ENCODE data around the gene TRRAP. TPM values are rescaled to one million over a fixed set of nuclear protein-coding genes. Genes with fewer than 3 reads are reported as not detected.
"Not testable (repeated sequence)": the region's sequence is repeated elsewhere in the genome, so short reads cannot be mapped to it uniquely, and the experiment has no call there.

The TRRAP gene
- total RNA-seq, 2 donors from 2014 or later, result 22.9 to 23.1 TPM

- DNase-seq (no peak), ATAC-seq (no peak)
- intact Hi-C loops (cut with DNase I), result no loop called here
Measured at GRCh38 chr7:99033765-99034164, 155.4 kb downstream of the TRRAP start.

DNA sequence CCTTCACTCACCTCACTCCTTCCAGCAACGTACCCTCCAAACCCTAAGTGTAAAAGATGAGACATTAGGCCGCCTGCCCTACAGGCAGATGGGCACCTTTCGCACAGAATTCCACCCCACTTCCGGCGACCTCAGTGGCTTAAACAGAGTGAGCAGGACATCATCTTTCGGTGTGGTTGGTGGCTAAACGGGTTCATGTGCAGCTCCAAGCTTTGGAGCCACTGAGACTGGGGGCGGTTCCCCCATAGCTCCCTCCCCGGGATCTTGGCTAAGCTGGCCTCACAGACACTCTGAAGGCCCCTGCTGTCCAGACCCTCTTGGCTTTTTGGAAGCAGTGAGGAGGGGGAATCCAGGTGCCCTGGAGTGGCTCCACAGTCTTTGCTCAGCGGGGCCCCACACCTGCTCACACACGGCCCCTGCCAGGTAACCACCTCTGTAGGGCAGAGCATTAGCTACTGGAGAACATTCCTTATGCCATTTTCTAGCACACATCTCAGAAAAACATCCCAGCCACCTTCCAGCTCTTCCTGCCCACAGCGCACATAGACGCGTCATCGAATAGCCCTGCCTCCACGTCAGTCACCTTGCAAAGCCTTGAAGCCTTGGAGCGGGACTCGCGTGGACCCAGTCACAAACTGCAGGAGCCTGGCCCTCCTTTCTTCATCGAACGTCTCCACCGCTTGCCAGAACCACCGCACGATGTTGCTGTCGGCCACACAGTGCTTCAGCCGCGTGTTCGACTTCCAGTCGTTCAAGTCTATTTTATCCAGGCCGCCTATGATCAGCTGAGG is 156.8 kb downstream of the TRRAP start:
- no peak for DNase-seq
- ATAC-seq, result no peak
- intact Hi-C loops (cut with DNase I), result no loop called here

DNA sequence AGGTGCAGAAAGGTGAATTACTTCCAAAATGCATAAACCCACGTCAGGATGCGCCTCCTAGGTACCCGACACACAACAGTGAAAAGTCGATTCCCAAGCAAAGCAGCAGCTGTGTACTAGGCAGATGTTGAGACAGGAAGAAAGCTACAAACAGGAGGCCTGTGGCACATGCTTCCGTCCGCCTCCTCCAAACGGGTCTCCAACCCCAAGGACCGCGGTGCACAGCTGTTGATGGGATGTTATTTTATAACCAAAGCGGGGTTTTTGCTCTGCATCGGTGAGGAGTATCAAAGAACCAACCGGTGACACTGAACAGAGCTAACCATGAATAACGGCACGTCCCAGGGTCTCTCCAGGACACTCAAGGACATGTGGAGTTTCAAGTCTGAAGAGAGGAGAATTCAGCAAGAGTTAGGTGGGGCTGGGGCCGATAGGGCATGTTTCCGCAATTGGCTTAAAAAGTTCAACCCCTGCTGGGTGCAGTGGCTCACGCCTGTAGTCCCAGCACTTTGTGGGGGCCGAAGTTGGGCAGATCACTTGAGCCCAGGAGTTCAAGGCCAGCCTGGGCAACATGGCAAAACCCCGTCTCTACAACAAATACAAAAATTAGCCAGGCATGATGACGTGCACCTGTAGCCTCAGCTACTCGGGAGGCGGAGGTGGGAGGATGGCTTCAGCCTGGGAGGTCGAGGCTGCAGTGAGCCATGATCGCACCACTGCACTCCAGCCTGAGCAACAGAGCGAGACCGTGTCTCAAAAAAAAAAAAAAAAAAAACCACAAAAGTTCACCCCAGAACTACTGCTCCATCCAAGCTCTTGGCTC is 157.6 kb downstream of the TRRAP start:
- ATAC-seq (no peak), DNase-seq (no peak)
- intact Hi-C loops (cut with DNase I), result no loop called here

GRCh38 chr7:99036546-99037111 is 158.3 kb downstream of the TRRAP start:
- ATAC-seq (peak; percentile 51 to 79), DNase-seq (peak; percentile 56)
- intact Hi-C loops (cut with DNase I), result no loop called here

DNA sequence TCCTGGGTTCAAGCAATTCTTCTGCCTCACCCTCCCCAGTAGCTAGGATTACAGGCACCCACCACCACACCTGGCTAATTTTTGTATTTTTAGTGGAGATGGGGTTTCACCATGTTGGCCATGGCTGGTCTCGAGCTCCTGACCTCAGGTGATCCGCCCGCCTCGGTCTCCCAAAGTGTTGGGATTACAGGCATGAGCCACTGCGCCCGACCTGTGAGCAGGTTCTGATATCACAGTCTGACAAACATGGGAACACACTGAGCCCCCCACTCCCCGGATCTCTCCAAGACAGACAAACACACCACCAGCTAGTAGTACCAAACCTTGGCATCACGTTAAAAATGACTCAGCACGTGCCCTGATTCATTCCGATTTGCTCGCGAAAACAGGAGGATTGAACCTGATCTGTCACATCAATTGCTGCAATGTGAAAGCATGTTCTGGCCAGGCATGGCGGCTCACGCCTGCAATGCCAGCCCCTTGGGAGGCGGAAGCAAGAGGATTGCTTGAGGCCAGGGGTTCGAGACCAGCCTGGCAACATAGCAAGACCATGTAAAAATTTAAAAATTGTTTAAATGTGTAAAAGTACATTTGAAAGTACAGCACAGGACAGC is 159.1 kb downstream of the TRRAP start:
- no peak for ATAC-seq
- intact Hi-C loops (cut with DNase I), result no loop called here

DNA sequence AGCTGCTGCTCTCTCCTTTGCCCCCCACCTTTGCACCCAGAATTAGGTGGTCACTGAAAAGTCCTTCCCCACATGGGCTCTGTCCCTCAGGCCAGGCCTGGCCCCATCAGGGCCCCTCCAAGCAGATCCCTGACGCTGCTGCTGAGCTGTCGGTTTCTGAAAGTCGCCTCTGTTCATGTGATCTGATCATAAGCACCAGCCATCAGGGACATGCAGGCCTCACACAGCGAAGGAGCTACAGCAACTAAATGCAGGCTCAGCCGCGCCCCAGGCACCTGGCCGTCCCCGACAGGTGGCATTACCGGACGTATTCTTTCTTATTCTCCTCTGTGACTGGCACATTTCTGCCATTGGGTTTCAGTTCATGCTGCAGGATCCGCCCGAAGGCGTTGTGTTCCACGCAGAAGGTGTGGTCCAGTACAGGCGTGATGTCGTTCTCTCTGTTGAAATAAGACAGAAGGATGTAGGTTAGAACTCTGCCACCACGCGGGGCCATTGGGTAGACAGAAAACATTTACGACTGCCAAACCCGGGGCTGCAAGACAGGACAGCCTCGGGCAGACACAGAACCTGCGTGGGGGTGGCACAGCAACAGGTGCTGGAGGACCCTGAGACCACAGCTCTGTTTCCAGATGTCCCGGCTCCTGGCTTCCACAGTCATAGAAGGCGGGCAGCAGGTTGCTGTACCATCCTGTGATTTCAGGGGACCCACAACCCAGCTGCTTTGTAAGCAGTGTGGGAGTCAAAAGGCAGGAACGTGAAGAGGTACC is 159.9 kb downstream of the TRRAP start:
- intact Hi-C loops (cut with DNase I), result no loop called here
- DNase-seq (no peak), ATAC-seq (no peak)

More for the DNA sequence above, 159.1 kb downstream of the TRRAP start:
- no peak for DNase-seq

DNA sequence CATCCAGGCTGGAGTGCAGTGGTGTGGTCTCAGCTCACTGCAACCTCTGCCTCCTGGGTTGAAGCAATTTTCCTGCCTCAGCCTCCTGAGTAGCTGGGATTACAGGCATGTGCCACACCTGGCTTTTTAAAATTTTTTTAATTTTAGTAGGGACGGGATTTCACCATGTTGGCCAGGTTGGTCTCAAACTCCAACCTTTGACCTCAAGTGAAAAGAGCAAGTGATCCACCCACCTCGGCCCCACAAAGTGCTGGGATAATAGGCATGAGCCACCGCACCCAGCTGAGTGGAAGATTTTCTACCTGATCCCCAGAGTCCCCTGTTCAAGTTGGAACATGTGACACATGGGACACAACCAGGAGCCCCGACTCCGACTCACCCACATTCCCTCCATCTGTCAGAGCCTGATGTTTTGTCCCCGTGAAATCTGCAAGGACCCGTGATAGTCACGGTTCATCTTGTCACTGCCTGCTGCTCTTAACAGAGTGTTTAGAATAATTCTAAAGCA is 161.1 kb downstream of the TRRAP start:
- intact Hi-C loops (cut with DNase I), result no loop called here
- ATAC-seq, result no peak
- no peak for DNase-seq

DNA sequence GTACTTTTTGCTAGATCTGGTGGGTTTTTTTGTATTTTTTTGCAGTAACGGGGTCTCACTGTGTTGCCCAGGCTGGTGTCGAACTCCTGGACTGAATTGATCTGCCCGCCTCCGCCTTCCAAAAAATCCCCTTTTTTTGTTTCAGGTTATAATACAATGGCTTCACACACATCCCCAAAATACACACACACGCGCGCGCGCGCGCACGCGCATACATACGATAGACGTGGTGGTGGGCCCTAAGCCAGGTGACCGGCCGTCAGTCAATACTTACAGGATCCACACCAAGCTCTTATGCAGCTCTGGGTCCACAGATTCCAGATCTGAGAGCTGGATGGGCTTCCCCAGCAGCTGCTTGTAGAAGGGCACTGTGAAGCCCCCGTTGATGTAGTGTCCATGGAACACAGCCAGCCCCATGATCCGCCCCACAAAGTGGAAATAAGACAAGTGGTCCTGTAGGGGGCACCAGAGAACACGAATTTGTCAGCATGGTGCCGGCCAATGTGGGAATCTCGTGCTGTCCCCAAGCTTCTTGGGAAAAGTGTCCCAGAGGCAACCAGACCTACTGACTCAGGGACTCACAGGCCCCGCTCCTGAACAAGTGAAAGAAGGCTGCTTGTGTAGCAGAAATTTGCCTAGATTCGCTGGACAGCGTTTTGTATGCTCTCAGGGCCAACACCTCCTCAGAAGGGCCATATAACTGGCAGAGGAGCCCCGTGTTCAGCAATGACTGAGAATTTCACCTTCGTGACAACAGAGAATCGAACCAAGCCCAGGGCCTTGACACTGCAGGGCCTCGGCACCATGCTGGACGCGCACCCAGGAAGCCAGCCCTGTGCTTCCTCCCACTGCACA is 162.0 kb downstream of the TRRAP start:
- DNase-seq, result peak; percentile 85
- ATAC-seq, result peak; percentile 66 to 84
- intact Hi-C loops (cut with DNase I), result loop anchor here (1.0 to 10.0 kb wide), 3 partner anchors 94 to 273 kb away; no protein-coding TSS in a partner anchor

DNA sequence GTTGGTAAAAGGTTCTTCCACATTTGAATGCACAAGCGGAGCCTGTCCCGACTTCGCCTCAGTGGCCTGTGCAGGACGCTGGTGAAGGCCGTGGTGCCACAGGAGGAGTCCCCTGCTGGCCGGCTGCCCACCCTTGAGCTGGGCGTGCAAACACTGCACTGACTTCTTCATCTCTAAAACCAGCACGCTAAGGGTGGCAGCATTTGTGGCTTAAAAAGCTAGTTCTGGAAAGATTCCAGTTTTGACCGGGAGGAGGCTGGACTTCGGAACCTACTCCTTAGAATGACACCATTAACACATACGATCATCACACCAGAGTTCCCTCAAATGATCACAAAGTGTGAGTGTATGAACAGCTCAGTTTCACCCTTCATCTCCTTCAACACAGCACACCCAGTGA is 163.2 kb downstream of the TRRAP start:
- intact Hi-C loops (cut with DNase I), result loop anchor here (2.0 to 10.0 kb wide), 2 partner anchors 93 to 271 kb away; no protein-coding TSS in a partner anchor
- DNase-seq (no peak), ATAC-seq (no peak)

DNA sequence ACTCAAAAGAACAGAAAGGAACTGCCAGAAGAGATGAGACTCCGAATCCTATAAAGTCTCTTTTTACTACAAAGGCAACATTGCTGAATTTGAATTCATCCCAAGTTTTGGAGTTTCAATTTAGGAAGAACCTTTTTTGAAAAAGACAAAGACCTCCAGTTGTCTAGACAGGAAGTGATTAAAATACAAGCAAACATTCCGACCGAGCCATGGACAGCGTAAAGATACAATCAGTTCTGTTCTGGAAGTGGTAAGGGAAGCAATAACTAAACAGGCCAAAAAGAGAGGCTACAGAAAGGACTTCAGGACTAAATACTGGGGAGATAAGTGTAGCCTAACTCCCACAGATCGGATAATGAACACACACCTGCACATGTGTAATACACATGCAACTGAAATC is 164.6 kb downstream of the TRRAP start:
- intact Hi-C loops (cut with DNase I), result loop anchor here in 1 of 2 donors (10.0 kb wide), 1 partner anchor 92 kb away; no protein-coding TSS in a partner anchor
- DNase-seq (no peak), ATAC-seq (peak in 1 of 2 donors; percentile 19)

DNA sequence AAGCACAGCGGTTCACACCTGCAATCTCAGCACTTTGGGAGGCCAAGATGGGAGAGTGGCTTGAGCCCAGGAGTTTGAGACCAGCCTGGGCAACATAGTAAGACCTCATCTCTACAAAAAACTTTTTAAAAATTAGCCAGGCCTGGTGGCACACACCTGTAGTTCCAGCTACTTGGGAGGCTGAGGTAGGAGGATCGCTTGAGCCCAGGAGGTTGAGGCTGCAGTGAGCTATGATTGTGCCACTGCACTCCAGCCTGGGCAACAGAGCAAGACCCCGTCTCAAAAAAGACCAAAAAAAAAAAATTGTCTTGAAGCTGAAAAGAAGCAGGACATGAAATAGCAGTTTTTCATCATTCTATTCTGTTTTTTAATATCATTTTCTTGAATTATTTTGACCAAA is 166.5 kb downstream of the TRRAP start:
- ATAC-seq, DNase-seq: not testable (repeated sequence)
- intact Hi-C loops (cut with DNase I), result loop anchor here in 1 of 2 donors (10.0 kb wide), 1 partner anchor 90 kb away; no protein-coding TSS in a partner anchor

DNA sequence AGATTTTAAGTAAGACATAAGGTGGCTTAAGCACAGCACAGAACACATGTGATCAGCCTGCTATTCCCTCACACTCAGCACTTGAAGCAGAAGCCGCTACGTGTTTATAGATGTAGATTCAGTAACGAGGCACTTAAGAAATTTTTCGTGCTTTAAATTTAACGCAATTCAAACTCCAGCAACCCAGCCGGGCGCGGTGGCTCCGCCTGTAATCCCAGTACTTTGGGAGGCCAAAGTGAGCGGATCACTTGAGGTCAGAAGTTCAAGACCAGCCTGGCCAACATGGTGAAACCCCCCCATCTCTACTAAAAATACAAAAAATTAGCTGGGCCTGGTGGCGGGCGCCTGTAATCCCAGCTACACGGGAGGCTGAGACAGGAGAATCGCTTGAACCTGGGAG is 167.9 kb downstream of the TRRAP start:
- DNase-seq, ATAC-seq: not testable (repeated sequence)
- intact Hi-C loops (cut with DNase I), result loop anchor here in 1 of 2 donors (10.0 kb wide), 1 partner anchor 89 kb away; no protein-coding TSS in a partner anchor

- DNase-seq (no peak), ATAC-seq (no peak)
- intact Hi-C loops (cut with DNase I), result loop anchor here in 1 of 2 donors (10.0 kb wide), 1 partner anchor 88 kb away; no protein-coding TSS in a partner anchor
Measured at GRCh38 chr7:99046722-99047121, 168.4 kb downstream of the TRRAP start.

DNA sequence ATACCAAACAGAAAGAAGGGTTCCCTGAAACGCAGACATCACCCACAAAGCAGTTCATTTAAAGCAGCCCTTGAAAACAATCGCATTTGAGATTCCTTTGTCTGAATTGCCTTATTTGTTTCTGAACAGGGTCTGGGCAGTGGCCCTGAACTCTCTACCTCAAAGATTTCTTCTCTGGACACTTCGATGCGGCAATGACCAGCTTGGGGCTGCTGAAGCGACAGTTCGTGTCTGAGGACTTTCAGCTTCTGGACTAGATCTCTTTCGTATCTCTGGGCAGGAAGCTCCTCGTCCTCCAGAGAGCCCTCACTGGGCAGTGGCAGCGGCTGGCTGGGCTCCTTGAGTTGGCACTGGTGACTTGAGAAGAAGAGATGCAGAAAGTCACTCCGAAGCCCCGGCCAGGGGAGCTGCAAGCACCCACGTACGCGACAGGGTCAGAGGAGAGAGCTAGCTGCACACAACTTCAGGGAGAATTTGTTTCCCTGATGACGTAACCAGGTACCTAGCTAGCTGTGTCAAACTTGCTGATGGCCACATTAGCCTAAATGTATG is 169.3 kb downstream of the TRRAP start:
- DNase-seq (no peak), ATAC-seq (no peak)
- intact Hi-C loops (cut with DNase I), result loop anchor here in 1 of 2 donors (10.0 kb wide), 1 partner anchor 87 kb away; no protein-coding TSS in a partner anchor

- DNase-seq, result no peak
- ATAC-seq, result no peak
- intact Hi-C loops (cut with DNase I), result loop anchor here in 1 of 2 donors (10.0 kb wide), 1 partner anchor 94 kb away; the partner anchor contains the start of gene SMURF1
Measured at GRCh38 chr7:99050971-99051370, 172.6 kb downstream of the TRRAP start.

- DNase-seq (no peak), ATAC-seq (no peak)
- intact Hi-C loops (cut with DNase I), result loop anchor here in 1 of 2 donors (10.0 kb wide), 1 partner anchor 90 kb away; the partner anchor contains the start of gene SMURF1
Measured at GRCh38 chr7:99054781-99055180, 176.4 kb downstream of the TRRAP start.
